Measurements from ENCODE around the gene SLC45A3. TPM values are rescaled to one million over a fixed set of nuclear protein-coding genes. Genes with fewer than 3 reads are reported as not detected.

SLC45A3 gene
- total RNA-seq, 2 donors from 2014 or later, result 2.6 to 2.7 TPM

- no peak for TF ChIP-seq CTCF (IDR thresholded peaks at IDR 0.05)
- Histone ChIP-seq H3K4me3 (no peak overlapping the region), H3K4me1 (peaks cover 0 to 19% of the 10 kb centered on the region in 2 donors), H3K36me3 (peaks cover 32% of the 10 kb centered on the region), H3K27ac (no peak overlapping the region), H3K27me3 (no peaks in the 10 kb centered on the region), H3K9me3 (no peaks in the 10 kb centered on the region)
- no peak for DNase-seq (ENCODE audit: low spot score)
These were observed 66.4 kb downstream of the SLC45A3 start for GRCh38 chr1:205613854-205614412.

GRCh38 chr1:205612556-205612955 lies 67.8 kb downstream of the SLC45A3 start:
- peaks cover 21% of the 10 kb centered on the region for H3K36me3 ChIP-seq
- no peaks in the 10 kb centered on the region for H3K9me3 ChIP-seq
- no peak for TF ChIP-seq CTCF (IDR thresholded peaks at IDR 0.05)
- no peak overlapping the region for H3K4me3 ChIP-seq
- H3K27me3 ChIP-seq, result no peaks in the 10 kb centered on the region
- DNase-seq (ENCODE audit: low spot score), result no peak
- peaks cover 0 to 19% of the 10 kb centered on the region in 2 donors for H3K4me1 ChIP-seq
- H3K27ac ChIP-seq, result no peak overlapping the region

DNA sequence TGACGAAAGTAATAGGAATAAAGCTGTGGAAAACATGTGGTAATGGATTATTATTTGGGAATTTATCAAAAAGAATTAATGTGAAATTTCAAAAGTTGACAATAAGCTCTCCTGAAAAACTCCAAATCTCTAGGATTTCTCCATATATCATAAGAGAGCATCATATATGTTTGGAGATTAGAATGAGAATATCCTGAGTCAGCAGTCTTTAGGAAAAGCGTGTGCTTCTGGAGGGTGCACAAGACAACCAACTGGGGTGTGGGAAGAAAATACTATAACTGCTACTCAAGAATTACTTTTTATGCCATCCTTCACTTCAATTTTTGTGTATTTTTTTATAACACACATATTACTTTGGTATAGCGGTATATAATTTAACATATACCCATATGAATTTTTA lies 68.2 kb downstream of the SLC45A3 start:
- Histone ChIP-seq H3K36me3 (peaks cover 18% of the 10 kb centered on the region), H3K4me3 (no peak overlapping the region), H3K9me3 (no peaks in the 10 kb centered on the region), H3K27ac (no peak overlapping the region), H3K27me3 (no peaks in the 10 kb centered on the region), H3K4me1 (peaks cover 0 to 19% of the 10 kb centered on the region in 2 donors)
- no peak for TF ChIP-seq CTCF (IDR thresholded peaks at IDR 0.05)
- DNase-seq (ENCODE audit: low spot score), result no peak

- no peak for TF ChIP-seq CTCF (IDR thresholded peaks at IDR 0.05)
- peaks cover 7% of the 10 kb centered on the region for H3K36me3 ChIP-seq
- no peaks in the 10 kb centered on the region for H3K9me3 ChIP-seq
- H3K27me3 ChIP-seq, result no peaks in the 10 kb centered on the region
- no peak overlapping the region for H3K27ac ChIP-seq
- peaks cover 0 to 19% of the 10 kb centered on the region in 2 donors for H3K4me1 ChIP-seq
- no peak overlapping the region for H3K4me3 ChIP-seq
- DNase-seq (ENCODE audit: low spot score), result no peak
These were observed 69.3 kb downstream of the SLC45A3 start for GRCh38 chr1:205610901-205611466.

- Histone ChIP-seq H3K27ac (no peak overlapping the region), H3K9me3 (no peaks in the 10 kb centered on the region), H3K4me1 (peaks cover 0 to 19% of the 10 kb centered on the region in 2 donors), H3K27me3 (no peaks in the 10 kb centered on the region), H3K4me3 (no peak overlapping the region), H3K36me3 (no peaks in the 10 kb centered on the region)
- no peak for TF ChIP-seq CTCF (IDR thresholded peaks at IDR 0.05)
- DNase-seq (ENCODE audit: low spot score), result no peak
These were observed 70.3 kb downstream of the SLC45A3 start for GRCh38 chr1:205610036-205610435.

Other genes starting within 250 kb of the SLC45A3 start
- under 1 TPM; 0.24 to 0.26 TPM for gene BLACAT1, start 224.5 kb downstream of the SLC45A3 start, total RNA-seq
- gene CDK18, start 175.8 kb downstream of the SLC45A3 start, total RNA-seq, result 100 to 1,000 TPM in 1 of 2 donors, 10 to 100 TPM in 1; 85.6 to 116 TPM
- gene ELK4, start 48.5 kb downstream of the SLC45A3 start, total RNA-seq, result 10 to 100 TPM; 18.8 to 19.1 TPM
- gene NUCKS1, start 69.7 kb upstream of the SLC45A3 start, total RNA-seq, result 100 to 1,000 TPM; 109 to 128 TPM
- 10 to 100 TPM; 17.7 to 18.6 TPM for gene RAB29, start 95.0 kb upstream of the SLC45A3 start, total RNA-seq
- gene SLC41A1, start 132.7 kb upstream of the SLC45A3 start, total RNA-seq, result 100 to 1,000 TPM; 204 to 255 TPM
- 1 to 10 TPM; 1.2 to 1.4 TPM for gene PM20D1, start 169.6 kb upstream of the SLC45A3 start, total RNA-seq